OCI-LY7 (cell line): ENCODE results near the gene RNF8.

Experiments
- CTCF ChIP-seq: fragments of 200-600 bp; sonication (generic); conservative IDR thresholded peaks from 2 replicates; pipeline ENCODE4 v1.5.1; 2014; ENCODE audit warnings: mild to moderate bottlenecking, antibody characterized with exemption, low read length, moderate library complexity, mixed read lengths
- EZH2phosphoT487 ChIP-seq: fragments of 200-600 bp; sonication (generic); IDR thresholded peaks from 2 replicates; pipeline ENCODE4 v1.6.1; 2018; ENCODE audit warnings: low read depth, borderline replicate concordance, mild to moderate bottlenecking, mixed run types, antibody characterized with exemption, low read length, moderate library complexity, mixed read lengths

- TF ChIP-seq CTCF (no peak), EZH2phosphoT487 (no peak)
Measured at GRCh38 chr6:37441651-37442050, 87.9 kb downstream of the RNF8 start.
